ENCODE measurements around the gene CYB561D2.

CYB561D2 gene

DNA sequence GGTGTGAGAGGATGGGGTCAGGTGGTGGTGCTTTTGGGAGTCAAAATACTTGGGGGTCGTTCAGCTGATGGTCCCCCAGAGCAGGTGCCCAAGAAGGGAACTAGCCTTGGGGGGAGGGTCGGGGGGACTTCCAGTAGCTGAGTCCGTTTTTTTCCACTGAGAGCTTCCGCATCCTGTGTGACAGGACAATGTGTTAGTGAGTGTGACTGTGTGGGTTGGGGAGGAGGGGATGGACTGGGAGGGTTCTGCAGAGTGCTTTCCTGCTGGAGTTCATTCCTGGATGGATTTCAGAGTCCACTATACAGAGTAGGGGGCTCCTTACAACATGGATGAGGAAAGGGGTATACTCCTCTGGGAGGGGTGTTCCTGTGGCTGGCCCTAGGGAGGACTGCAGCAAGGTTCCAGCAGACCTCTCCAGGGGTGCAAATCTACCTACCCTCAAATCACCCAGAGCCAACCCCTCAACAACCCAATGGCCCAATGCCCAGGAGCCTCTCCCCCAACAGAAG, 27.5 kb upstream of the CYB561D2 start:
- in situ Hi-C loops (cut with MboI; ENCODE audit: low sequenced_read_pairs), result no loop called here

- in situ Hi-C loops (cut with MboI; ENCODE audit: low sequenced_read_pairs), result no loop called here
Measured at GRCh38 chr3:50323614-50324199, 27.0 kb upstream of the CYB561D2 start.

- in situ Hi-C loops (cut with MboI; ENCODE audit: low sequenced_read_pairs), result no loop called here
Measured at GRCh38 chr3:50324351-50325112, 26.1 kb upstream of the CYB561D2 start.

DNA sequence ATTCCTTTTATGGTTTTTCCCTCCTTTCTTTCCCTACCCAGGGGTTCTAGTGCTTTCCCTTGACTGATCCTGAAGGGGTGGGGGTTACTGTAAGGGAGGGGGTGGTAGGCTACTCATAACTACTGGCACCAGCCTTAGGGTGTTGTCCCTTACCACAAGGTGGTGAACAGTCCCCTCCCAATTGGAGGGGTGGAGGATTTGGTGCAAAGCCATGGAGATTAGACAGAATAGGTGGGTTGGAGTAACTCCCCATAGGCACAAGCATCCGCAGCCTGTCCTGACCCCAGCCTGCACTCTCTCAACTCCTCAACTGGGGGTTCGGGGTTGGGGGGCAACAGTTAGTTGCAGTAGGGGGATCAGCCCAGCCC, 25.6 kb upstream of the CYB561D2 start:
- in situ Hi-C loops (cut with MboI; ENCODE audit: low sequenced_read_pairs), result no loop called here

- in situ Hi-C loops (cut with MboI; ENCODE audit: low sequenced_read_pairs), result no loop called here
Measured at GRCh38 chr3:50325497-50326181, 25.0 kb upstream of the CYB561D2 start.

GRCh38 chr3:50326182-50326541, 24.5 kb upstream of the CYB561D2 start:
- in situ Hi-C loops (cut with MboI; ENCODE audit: low sequenced_read_pairs), result no loop called here

DNA sequence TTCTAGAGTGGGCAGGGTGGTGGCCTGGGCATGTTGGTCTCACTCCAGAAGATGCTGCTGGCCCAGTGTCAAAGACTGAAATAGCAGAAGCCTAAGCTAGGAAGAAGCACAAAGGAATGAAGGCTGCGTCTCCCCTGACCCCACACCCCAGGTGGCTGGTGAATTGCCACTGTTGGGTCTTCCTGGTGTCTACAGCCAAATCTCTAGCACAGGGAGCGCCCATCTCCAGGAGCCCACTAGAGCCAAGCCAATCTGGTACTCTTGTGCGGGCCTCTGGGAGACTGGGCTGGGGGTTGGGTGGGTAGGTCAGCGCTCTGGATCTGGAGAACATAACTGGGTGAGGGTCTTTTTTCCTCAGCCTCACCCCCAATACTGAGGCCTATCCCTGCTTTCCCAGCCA, 23.5 kb upstream of the CYB561D2 start:
- in situ Hi-C loops (cut with MboI; ENCODE audit: low sequenced_read_pairs), result no loop called here

GRCh38 chr3:50327943-50328691, 22.5 kb upstream of the CYB561D2 start, which contains the start of gene TUSC2:
Gene TUSC2, minus strand, starts transcription at chr3:50328223. Its CDS starts 124 bp downstream, at chr3:50328099.
- in situ Hi-C loops (cut with MboI; ENCODE audit: low sequenced_read_pairs), result no loop called here

- in situ Hi-C loops (cut with MboI; ENCODE audit: low sequenced_read_pairs), result no loop called here
Measured at GRCh38 chr3:50330330-50330729, 20.3 kb upstream of the CYB561D2 start.

- in situ Hi-C loops (cut with MboI; ENCODE audit: low sequenced_read_pairs), result no loop called here
Measured at GRCh38 chr3:50331364-50331907, 19.2 kb upstream of the CYB561D2 start.

DNA sequence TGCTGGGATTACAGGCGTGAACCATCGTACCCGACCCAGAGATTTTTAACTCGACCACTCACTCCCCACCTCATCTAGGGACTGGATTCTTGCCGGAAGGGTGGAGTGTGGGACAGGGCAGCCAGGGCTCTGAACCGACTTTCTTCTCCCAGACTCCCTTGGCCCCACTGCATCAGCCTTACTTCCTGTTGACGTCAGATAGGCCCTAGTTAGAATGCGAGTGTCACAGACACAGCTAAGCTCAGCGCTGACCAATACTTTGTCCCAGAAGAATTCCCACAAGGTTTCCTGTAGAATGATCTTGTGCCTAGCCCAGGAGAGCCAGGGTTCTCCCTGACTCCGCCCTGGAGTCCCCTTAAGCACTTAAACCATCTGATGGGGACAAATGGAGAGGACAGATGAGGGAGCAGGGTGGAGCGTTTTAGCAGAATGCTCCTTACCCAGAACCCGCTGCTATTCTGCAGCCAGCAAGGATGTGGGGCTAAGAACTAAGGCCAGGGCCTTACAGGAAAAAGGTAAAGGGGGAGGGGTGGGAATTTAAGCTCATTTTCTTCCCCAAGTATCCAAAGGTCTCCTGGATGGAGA, 16.8 kb upstream of the CYB561D2 start:
- in situ Hi-C loops (cut with MboI; ENCODE audit: low sequenced_read_pairs), result no loop called here

- in situ Hi-C loops (cut with MboI; ENCODE audit: low sequenced_read_pairs), result no loop called here
Measured at GRCh38 chr3:50334339-50335075, 16.2 kb upstream of the CYB561D2 start.

DNA sequence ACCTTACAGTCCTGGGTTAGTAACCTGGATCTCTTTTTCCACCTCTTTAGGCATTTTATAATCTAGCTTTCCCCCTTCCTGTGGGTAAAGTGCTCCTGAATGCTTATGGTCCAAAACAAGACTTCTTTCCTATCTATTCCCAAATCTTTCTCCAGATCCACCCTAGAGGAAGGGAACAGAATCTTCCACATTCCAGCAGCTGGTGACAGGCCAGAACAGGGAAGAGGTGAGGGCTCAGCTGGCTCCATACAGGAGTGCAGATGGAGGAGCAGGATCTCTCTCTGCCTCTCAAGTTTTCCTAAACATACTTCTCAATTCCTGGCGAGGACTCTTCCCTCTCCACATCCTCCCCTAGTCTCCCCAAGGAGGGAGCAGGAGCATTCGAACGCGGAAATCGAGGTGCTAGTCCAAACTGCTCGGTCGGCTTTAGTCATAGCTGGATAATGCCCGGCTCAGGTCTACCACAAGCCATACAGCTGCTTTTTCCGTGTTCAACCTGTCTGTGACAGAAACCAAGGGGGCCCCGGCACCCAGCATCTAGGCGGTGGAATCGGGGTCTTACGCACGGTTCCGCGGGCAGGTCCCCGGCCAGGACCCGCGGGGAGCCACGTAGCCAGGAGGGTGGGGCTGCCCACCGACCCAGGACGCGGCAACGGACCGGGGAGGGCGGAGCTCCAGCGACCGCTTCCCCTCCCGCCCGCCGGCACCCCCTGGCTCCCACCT, 14.0 kb upstream of the CYB561D2 start:
- in situ Hi-C loops (cut with MboI; ENCODE audit: low sequenced_read_pairs), result no loop called here

GRCh38 chr3:50337175-50337861, 13.3 kb upstream of the CYB561D2 start:
- in situ Hi-C loops (cut with MboI; ENCODE audit: low sequenced_read_pairs), result no loop called here

GRCh38 chr3:50338965-50339364, 11.7 kb upstream of the CYB561D2 start:
- in situ Hi-C loops (cut with MboI; ENCODE audit: low sequenced_read_pairs), result no loop called here

- in situ Hi-C loops (cut with MboI; ENCODE audit: low sequenced_read_pairs), result no loop called here
Measured at GRCh38 chr3:50339485-50340146, 11.0 kb upstream of the CYB561D2 start.

DNA sequence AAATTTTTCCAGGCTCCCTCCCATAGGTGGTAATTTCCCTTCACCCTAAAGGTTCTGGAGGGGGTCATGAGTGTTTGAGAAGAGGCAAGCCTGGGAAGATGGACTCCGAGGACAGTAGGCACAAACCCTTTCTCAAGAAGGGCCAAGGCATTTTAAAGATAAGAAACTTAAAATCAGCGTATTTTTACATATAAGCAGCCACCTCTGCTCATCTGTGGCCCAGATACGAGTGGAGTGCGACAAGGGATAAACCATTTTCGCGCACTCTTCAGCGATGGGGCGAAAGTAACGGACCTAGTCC, 10.6 kb upstream of the CYB561D2 start:
- in situ Hi-C loops (cut with MboI; ENCODE audit: low sequenced_read_pairs), result no loop called here

All from HL-60/S4 treated with phorbol 12-myristate 13-acetate at 8.2 ng/mL for 4 days and 3 days (cell line).